T-helper 1 cell (primary cell): ENCODE data around the gene PPP5C.
"Not testable (repeated sequence)": the region's sequence is repeated elsewhere in the genome, so short reads cannot be mapped to it uniquely, and the experiment has no call there.

ENCODE experiments used
- DNase-seq, 5 donors: peaks; one replicate each; pipeline ENCODE4 v3.0.0-alpha.2; 2012 to 2020

Gene PPP5C

DNA sequence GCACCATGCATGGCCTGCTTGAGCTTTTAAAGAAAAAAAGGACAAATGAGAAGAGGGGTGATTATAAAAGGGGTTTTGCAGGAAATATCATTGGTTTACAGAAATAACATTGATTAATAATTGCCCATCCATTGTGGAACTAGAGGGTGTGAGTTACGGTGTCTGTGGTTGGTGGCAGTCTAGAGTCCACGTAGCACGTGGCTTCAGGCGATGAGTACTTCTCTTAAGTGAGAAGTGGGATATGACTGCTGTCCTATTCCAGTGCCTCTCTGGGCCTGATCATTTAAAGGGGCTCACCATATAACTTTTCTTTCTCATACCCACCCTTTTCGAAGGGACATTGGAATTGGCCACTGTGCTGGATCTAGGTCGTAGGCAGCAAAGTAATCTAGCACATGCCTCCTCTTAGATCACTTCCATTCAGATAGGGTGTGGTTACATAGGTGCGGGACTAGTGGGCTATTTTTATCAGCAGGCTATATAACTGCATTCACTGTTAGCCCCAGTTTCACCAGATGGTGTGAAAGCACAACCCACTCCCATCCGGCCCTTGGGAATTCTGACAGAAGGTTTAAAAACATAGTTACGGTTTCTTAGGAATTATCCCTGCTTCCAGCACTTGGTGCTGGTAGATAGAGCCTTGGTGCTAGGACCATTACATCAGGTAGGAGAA lies 19.9 kb downstream of the PPP5C start:
- no peak for DNase-seq

DNA sequence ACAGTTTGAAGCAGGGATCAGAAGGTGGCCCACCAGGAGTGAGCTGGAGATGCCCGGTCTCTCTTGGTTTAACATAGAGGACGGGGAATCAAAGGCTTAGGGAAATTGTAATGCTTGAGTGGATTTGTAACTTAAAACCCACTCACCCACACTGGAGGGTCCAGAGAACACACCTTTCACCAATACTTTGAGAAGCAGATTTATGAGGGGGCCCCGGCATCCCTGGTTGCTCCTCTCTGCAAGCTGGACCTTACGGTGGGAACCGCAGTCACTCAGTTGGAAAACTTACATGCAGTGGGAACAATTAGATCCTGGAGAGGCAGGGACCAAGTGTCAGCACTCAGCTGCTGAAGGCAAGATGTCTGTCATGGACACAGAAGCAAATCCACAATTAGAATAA lies 20.5 kb downstream of the PPP5C start:
- DNase-seq = no peak

DNA sequence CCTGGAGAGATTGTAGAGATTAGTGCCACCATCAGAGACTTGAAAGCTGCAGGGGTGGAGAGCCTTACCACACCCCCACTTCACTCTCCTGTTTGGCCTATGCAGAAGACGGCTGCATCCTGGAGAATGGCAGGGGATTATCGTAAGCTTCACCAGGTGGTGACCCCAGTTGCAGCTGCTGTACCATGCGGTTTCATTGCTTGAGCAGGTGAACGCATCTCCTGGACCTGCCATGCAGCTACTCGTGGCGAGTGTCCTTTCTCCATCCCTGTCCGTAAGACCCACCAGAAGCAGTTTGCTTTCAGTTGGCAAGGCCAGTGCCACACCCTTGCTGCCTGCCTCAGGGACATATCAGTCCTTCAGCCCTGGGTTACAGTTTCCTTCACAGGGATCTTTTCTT lies 21.2 kb downstream of the PPP5C start:
- DNase-seq = no peak

DNA sequence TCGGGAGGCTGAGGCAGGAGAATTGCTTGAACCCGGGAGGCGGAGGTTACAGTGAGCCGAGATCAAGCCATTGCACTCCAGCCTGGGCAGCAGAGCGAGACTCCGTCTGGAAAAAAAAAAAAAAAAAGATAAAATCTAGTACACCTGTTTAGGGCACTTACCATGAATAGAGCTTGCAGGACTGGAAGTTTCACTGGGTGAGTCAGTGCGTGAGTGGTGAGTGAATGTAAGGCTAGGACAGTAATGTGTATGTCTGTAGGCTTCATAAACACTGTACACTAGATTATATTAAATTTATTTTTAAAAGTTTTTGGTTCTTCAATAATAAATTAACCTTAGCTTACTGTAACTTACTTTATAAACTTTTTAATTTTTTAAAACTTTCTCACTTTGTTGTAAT lies 22.9 kb downstream of the PPP5C start:
- no peak for DNase-seq

DNA sequence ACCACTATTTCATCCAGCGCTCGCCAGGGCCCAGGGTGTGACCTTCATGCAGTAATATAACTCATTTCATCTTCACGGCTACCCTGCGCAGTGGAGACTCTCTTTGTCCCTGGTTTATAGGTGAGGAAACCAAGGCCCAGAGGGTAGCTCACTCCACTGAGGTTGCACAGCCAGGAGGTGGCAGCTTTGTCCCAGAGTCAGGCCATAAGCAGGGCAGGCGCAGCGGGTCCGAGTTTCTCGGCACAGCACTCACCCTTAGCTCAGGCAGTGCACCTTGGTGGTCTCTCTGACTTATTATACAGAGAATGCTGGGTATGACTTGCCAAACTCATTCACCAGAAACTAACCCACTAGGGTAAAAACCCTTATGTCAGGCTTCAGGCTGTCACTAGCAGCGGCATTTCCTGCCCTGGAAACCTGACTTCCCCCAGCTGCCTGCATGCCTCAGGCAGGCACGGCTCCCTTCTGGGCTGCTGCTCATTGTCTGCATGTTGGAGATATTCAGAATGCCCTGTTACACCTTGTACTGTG lies 24.5 kb downstream of the PPP5C start:
- DNase-seq = peak in 1 of 5 donors; percentile 18

DNA sequence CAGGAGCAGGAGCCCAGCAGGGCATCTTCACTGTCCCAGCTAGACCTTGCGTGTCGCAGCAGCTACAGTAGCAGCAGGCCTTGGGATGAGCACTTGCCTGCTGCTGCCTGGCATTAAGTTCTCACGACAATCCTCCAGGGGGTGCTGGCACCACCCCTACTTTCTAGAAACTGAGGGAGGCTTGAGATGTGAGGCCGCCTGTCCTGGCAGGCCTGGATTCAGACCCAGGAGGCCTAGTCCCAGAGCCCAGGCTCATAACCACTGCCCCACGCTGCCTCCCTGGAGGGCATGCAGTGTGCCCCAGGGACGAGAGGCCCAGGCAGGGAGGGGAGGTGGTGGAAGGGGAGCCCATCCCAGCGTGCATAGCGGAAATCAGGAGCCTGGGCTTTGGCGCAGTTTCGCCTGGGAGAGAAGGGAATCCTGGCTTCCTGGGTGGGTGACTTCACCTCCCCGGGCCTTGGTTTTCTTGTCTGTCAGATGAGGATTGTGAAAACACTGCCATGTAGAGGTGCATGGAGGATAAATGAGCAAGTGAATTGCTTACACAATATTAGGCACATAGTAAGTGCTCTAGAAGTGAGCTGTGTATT lies 26.1 kb downstream of the PPP5C start:
- DNase-seq = no peak

DNA sequence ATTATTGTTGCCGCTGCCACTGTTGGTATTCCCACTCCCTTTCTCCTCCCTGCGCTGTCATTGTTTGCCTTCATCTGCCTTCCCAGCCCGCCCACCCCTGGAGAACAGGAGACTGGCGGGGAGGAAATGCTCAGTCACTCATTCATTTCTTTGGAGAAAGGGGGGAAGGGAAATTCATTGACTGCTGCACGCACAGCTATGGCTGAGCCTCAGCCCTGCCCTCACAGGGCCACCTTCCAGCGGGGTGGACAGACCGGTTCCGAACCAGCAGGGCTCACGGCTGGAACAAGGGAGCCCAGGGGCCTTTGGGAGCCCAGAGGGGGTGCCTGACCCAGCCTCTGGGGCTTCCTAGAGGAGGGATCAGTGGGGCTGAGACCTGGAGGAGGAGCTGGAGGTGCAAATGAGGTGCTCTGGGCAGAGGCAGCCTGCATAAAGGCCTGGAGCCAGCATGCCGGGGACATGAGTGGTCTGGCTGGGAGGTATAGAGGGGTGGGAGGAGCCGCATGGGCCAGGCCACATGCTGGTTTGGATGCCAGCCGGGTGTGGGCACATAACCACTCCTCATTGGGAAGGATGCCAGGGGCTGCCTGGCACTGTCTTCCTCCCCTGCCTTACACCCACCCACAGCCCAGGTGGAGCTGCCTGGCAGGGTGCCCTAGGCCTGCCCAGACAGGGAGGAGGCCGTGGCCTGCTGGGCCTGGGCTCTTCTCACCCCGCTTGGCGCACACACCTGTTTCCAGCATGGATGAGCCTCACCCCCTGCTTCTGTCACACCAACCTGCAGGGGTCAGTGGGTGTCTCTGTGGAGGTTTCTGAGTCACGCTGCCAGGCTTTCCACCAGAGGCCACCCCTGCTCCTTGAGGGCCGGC lies 26.8 kb downstream of the PPP5C start:
- no peak for DNase-seq

DNA sequence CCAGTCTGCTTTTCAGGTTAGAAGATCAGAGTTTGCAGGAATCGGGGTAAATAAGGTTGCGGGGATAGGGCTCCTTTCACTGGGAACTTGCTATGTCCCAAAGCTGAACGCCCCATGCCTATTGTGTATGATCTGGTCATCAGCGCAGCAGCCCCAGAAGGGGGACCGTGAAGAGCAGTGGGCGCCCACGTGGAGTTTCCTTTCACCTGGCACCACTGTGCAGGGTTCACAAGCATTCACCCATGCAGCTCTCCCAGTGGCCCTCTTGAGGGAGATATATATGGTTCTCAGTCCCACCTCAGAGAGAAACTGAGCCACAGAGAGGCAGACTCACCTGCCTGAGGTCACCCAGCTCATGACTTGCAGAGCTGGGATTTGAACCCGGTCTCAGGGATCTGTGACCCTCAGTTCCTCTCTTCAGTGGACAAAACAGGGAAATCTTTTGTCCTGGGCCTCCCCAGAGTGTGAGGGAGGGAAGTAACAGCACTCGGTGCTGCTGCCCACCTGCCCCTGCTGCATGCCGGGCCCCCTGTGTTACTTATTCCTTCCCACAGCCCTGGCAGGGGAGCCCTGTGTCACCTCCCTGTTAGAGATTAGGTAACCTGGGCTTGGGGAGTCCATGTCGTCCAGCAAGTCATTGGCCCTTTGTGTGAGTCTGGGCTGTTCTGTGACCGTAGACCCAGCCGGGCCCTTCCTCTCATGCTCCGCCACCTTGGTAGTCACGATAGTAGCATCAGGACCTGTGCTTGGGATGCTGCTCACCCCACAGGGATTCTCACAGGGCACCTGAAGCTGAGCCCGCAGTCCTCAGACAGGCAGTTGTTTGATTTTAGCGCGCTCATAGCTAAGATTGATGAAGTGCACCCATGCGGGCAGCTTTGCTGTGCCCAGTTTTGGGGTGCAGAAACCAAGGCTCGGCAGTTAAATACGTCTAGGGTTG lies 27.9 kb downstream of the PPP5C start:
- no peak for DNase-seq

DNA sequence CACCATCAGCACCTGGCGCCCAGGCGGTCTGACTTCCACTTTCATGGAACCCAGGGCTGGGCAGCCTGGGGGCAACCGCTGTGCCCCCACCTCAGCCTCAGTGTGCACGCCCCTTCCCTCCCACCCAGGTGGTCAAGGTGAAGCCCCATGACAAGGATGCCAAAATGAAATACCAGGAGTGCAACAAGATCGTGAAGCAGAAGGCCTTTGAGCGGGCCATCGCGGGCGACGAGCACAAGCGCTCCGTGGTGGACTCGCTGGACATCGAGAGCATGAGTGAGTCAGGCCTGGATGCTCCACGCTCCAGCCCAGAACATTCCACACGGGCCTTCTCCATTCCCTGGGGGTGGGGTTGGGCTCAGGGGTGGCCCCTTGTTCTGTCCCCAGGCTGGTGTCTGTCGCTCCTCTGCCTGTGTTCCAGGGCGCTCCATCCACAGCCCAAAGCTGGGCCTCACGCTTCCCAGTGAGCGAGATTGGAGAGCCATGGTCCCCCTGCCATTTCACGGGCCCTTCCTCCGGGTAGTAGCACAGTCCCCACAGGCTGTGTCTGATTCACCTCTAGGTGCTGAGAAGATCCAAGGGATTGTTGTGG lies 28.7 kb downstream of the PPP5C start:
- not testable (repeated sequence) for DNase-seq

DNA sequence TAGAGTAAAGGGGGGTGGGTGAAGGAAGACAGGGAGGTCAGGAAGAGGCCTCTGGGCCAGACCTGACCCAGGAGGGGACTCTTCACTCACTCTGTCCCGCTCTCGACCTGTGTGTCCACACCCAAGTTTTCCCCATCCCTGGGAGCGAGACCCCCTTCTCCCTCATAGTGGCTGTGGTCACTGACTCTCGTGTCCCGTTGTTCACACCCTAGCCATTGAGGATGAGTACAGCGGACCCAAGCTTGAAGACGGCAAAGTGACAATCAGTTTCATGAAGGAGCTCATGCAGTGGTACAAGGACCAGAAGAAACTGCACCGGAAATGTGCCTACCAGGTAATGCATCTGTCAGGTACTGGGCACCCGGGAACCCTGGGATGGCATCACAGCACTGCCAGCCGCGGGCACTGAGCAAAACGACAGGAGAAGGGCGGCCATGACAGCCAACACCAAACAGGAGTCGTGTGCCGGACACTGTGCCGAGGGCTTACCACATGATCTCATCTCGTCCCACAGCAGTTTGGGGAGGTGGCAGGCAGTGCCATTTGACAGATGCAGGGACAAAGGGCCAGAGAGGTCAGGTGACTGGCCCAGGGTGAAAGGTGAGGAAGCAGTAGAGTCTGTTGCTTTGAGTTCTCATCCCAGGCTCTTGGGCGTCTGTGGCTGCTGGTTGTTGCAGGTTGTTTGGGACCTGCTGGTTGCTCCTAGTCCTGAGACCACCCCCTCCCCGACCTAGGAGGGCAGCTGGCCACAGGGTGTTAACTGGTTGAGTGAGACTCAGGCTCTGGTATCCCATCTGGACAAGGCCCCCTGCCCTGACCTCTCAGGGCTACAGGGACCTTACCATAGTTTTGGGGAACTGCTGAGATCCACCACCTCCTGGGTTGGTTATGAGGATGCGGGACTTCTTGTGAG lies 29.6 kb downstream of the PPP5C start:
- no peak for DNase-seq

DNA sequence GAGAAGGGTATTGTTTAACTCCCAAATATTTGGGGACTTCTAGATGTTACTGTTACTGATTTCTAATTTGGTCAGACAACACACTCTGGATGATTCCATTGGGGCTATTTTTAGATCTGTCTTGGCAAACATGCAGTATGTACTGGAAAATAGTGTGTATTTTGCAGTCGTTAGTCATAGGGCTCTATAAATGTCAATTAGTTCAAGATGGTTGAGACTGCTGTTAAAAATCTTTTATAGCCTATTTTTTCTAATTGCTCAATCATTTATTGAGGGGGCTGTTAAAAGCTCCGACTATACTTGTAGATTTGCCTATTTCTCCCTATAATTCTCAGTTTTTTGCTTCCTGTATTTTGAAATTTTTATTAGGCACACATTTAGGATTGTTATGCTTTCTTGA lies 31.4 kb downstream of the PPP5C start:
- DNase-seq = no peak

DNA sequence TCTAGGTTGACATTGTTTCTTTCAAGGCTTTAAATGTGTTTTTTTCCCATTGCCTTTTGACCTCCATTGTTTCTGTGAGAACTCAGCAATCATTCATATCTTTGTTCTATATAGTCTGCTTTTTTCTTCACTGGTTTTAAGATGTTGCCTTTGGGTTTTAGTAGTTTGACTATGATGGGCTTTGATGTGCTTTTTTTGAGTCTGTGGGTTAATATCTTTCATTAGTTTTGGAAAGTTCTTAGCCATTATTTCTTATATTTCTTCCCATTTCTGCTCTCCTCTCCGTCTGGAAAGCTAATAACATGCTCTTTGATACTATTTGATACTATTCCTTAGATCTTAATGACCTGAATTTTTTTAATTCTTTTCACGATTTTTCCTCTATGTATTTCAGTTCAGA lies 33.8 kb downstream of the PPP5C start:
- no peak for DNase-seq

DNA sequence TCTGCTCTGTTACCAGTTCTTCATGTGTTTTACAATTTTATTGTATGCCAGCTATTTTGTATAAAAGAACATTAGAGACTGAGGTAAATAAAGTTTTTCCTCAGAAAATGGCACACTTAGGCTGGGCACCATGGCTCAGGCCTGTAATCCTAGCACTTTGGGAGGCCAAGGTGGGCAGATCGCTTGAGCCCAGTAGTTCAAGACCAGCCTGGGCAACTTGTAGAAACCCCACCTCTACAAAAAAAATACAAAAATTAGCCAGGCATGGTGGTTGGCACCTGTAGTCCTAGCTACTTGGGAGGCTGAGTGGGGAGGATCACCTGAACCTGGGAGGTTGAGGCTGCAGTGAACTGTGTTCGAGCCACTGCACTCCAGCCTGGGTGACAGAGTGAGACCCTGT lies 34.5 kb downstream of the PPP5C start:
- no peak for DNase-seq

DNA sequence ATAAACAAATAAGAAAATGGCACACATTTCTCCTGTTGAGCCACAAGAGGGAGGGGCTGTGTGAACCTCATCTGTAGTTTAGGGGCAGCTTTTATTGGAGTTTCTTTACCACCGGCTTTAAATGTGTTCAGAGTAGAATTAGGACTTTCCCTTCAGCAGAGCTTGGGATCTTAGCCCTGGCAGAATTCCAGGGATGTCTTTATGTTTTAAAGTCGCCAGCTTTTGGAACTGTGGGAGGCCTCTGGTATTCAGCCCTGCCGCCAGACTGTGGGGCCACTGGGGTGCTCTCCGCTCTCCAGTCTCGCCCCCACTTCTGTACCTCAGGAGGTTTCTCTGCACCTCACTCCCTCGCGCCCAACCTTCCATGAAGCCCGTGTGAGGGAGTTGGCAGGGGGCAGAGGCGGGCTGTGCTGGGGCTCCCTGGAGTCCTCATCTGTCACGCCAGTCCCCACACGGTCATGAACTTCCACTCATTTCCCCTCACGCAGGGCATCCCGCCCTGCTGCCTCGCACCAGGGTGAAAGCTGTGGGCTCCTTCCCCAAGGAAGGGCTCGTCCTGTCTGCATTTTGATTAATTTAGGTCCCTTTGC lies 35.0 kb downstream of the PPP5C start:
- no peak for DNase-seq

DNA sequence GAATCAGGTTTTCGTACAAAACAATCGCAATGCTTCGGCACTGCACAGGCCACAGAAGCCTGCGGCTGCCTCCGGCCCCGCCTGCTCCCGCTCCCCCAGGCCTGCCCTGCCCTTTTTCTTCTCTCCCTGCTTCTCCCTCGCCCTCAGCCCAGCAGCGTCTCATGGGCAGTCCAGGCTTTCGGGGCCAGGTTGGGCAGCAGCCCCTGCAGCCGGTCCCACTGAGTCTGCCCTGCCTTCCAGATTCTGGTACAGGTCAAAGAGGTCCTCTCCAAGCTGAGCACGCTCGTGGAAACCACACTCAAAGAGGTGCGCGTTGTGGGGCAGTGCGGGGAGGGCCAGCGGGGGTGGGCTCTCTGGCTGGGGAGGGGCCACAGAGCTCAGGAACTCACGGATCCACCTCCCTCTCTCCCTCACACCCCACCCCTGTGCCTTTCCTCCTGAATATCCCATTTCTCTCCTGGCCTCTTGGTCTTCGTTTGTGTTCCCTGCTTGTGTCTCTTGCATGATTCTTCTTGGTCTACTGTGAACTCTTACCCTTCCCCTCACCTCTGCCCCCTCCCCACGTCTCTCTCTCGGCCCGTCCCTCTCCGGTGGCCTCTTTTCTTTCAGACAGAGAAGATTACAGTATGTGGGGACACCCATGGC lies 36.4 kb downstream of the PPP5C start:
- no peak for DNase-seq

DNA sequence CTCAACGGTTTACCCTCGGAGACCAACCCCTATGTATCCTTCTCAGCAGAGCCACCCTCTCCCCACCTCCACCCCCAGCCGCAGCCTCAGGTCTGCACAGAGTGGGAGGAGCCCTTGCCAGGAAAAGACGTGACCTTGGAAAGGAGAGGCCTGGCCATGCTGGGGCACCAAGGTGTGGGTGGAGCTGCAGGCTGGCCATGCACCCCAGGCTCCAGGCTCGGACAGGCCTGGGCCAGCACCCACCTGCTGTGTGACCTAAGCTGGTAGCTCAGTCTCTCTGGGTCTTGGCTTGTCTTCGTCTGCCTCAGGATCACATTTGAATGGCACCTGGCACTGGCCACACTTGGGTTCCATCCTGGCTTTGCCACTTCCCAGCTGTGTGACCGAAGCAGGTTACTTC lies 37.0 kb downstream of the PPP5C start:
- DNase-seq = no peak

DNA sequence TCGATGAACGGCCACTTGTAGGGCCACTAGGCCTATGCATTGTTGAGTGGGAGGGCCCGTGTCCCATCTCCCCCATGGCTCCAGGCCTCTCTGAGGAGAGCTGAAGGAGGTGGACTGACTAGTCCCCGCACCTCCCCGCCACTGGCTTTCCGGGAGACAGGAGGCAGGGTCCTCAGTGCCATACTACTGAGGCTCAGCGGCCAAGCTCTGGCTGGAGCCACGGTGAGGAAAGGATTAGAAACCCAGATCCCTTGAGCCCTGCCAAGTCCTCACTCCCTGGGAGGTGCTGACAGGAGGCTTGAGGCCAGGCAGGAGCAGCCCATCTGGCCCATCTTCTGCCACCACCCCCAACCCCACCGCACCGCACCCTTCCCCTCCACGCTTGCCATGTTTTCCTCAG lies 37.5 kb downstream of the PPP5C start:
- DNase-seq = no peak

DNA sequence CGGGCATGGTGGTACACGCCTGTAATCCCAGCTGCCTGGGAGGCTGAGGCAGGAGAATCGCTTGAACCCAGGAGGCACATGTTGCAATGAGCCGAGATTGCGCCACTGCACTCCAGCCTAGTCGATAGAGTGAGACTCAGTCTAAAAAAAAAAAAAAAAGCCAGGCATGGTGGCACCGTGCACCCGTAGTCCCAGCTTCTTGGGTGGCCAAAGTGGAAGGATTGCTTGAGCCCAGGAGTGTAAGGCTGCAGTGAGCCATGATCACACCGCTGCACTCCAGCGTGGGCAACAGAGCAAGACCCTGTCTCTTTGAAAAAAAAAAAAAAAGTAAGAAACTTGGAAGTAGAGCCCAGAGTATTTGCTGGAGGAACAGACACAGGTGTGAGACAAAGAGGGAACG lies 38.7 kb downstream of the PPP5C start:
- DNase-seq = no peak

DNA sequence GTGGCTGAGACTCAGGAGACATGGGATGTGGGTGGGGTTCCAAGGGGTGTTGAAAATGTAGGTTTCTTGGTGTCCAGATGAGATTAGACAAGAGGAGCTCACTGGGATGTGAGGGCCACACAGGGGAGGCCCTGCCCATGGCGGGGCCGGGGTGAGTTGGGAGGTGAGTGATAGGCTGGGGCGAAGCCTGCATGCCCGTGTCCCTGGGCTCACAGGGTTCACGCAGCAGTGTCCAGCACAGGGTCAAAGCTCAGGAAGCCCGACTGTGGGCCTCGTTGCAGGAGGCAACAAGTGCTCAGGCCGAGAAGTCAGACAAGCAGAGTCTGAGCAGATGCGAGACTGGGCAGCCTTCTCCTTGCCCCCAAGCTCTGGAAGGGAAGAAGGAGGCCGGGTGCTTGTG lies 39.3 kb downstream of the PPP5C start:
- no peak for DNase-seq
